T-helper 1 cell treated with Interleukin-12 subunit alpha and Interleukin-12 subunit beta and Interleukin-4 antibody, amounts not matched to agents 30 ng/mL and 1 ng/mL, for 36 hours (primary cell): ENCODE results near the gene WNT1. TPM values are rescaled to one million over a fixed set of nuclear protein-coding genes. Genes with fewer than 3 reads are reported as not detected.

Experiments used
- intact Hi-C: fragments of 100-400 bp; cut with micrococcal nuclease; formaldehyde crosslinking; loops from one replicate; pipeline ENCODE4 v1.15.1; 2024
- total RNA-seq: library from RNA; stranded (reverse); gene quantifications from 2 replicates; pipeline ENCODE4 v1.2.3, GENCODE V29; 2022

WNT1 gene
- total RNA-seq, 1 donor from 2014 or later, result not detected

GRCh38 chr12:48997719-48998496 lies 19.8 kb downstream of the WNT1 start:
- intact Hi-C loops, result loop anchor here (5.0 kb wide), 1 partner anchor 94 kb away; the partner anchor contains the start of gene DHH

- intact Hi-C loops, result loop anchor here (5.0 kb wide), 1 partner anchor 94 kb away; the partner anchor contains the start of gene DHH
These were observed 20.6 kb downstream of the WNT1 start for GRCh38 chr12:48998497-48999353.

- intact Hi-C loops, result loop anchor here (5.0 kb wide), 1 partner anchor 93 kb away; the partner anchor contains the start of gene DHH
These were observed 21.4 kb downstream of the WNT1 start, which contains the start of gene DDN for GRCh38 chr12:48999371-49000131. DDN (minus strand) TSS chr12:48999375; CDS start chr12:48999287, 88 bp downstream.

DNA sequence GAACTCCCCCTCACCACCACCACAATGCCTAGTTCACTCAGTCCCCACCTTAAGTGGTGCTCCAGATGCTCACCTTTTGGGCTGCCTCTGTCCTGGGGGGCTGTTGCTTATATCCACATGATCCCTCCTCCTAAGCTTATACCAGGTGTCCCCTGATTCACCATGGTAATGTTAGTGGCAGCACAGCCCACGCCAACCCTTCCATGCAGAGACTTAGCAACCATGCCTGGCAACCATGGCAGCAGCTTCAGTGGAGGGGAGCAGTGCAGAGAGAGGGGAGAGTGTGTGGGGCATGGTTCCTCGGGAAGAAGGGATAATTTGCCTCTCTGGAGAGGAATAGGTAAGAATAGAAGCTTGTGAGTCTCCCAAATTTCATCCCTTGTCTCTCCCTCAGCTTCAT lies 22.2 kb downstream of the WNT1 start:
- intact Hi-C loops, result no loop called here

- intact Hi-C loops, result no loop called here
These were observed 30.8 kb downstream of the WNT1 start for GRCh38 chr12:49008943-49009342.

DNA sequence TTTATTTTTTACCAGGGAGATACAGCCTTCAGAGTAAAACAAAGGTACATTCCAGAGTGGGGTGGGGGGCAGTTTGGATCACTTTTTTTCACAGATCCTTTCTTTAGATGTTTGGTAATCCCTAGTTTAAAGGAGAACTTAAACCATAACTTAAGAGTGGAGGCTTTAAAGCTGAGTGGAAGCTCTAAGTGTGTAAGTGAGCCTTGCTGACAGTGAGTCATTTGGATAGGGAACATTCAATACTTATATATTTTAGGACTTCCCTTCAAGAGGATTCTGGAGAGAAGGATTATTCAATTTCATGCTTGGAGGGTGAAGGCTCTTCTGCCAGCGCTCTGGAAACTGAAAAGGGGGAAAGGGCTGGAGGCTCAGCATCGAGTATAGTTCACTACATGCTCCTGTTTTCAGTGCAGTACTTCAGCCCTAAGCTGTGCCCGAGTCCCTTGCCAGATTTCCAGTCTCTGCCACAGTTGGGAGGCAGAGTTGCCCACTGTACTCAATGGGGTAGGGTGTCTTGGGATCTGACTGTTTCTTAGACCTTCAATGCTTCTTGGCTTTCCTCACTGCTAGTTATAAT lies 32.1 kb downstream of the WNT1 start:
- intact Hi-C loops, result no loop called here

DNA sequence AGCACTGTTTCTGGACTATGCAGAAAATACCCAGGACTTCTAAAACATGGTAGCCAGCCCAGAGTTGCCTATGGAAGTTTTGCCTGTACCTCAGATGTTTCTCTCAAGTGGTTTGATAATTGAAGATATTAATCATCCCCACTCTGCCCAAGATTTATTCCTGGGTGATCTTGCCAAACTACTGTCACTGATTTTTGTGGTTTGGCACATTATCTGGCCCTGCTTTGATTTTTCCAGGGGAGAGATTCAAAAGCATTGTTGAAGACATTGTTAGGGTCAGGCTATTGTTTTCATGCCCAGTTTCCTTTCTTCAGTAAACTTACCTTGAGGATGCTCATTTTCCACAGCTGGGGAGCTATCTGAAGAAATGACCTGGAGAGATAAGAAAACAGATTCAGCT lies 34.6 kb downstream of the WNT1 start:
- intact Hi-C loops, result no loop called here

DNA sequence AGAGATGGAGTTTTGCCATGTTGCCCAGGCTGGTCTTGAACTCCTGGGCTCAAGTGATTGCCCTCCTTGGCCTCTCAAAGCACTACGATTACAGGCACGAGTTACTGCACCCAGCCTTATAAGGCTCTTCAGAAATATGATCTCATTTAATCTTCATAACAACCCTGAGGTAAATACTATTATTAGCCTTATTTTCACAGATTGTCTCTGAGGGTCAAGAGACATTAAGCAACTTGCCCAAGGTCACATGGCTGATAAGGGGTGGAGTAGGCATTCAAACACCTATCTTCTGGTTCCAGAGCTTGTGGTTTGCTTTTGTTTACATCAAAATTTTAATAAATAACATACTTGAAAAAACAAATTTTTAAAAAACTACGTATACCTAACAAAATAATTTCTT lies 35.3 kb downstream of the WNT1 start:
- intact Hi-C loops, result no loop called here

GRCh38 chr12:49014547-49014946 lies 36.4 kb downstream of the WNT1 start:
- intact Hi-C loops, result no loop called here

DNA sequence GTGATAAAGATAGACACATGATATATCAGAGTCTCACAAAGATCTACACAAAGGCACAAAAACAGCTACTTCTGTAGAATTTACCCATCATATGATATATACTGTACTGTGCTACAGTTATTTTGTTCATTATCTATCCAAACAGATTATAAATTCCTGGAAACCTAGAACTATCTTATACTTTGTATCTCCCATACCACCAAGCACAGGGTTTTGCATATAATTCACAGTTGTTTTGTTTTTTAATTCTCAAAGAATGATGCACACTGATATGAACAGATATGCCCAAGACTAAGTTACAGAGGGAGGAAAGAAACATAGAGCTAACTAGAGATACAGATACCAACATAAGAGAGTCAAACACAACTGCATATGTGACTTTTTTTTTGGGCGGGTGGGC lies 37.1 kb downstream of the WNT1 start:
- intact Hi-C loops, result loop anchor here (5.0 kb wide), 2 partner anchors 552 to 727 kb away; partner anchors contain the start of genes MCRS1 and TMBIM6

DNA sequence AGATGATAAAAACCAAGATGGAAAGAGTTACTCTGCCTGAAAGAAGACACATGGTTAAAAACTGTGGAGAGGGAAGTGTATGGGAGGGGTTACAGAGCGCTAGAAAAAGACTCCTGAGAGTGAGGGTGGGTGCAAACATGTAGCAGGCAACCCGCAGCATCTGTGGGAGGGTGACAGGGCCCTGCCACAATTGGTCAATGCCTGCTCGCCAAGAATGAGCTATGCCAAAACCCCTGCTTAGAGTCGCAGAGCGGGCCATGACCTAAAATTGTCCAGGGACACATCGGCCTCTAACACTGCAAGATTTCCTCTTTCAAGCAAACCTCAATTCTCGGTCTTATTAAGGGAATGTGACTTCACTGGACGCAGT lies 39.8 kb downstream of the WNT1 start:
- intact Hi-C loops, result loop anchor here (1.0 to 5.0 kb wide), 13 partner anchors 22 to 724 kb away; partner anchors contain the start of genes ARF3, CCNT1, KMT2D and LMBR1L

DNA sequence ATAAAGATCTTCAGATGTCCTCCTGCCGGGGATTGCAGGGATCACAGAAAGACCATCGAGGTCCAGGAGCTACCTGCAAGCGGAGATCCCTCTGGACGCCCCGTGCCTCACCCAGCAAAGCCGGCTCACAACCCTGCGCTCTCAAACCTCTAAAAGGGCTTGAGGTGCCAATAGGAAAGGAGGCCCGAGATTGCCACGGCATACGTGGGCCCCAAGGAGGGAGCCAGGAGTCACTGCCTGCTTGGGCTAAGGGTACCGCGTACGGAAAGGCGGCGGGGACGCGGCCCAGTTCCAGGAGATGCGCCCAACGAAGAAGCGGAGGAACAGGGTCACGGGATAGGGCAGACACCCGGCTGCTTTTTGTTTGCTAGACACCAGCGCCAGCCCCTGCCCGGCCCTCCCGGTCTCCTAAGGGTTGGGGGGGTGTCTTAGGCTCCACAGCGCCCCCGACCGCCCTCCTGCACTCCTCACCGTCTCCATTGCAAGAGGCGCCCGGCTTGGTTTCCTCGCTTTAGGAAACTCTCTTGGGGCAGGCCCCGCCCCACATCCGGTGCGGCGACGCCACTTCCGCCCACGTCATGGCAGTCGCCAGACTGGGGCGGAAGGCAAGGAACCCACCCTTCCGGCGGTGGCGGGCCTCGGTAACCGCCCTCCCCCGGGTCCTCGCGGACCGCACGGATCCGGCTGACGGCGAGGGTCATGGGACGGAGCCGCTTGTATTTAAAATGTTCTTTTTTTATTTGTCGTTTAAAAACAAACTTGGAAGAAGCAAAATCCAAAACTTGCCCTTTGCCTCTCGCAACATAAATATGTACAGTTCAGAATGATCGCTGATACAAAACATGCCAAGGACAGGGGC lies 40.4 kb downstream of the WNT1 start, which contains the start of gene PRKAG1:
TSS of gene PRKAG1 (minus strand) at position 516 of the 859 bp plus-strand sequence. CDS start at position 480, 36 bp downstream.
- intact Hi-C loops, result loop anchor here (1.0 to 5.0 kb wide), 14 partner anchors 22 to 724 kb away; partner anchors contain the start of genes ARF3, CCNT1, KMT2D and LMBR1L

DNA sequence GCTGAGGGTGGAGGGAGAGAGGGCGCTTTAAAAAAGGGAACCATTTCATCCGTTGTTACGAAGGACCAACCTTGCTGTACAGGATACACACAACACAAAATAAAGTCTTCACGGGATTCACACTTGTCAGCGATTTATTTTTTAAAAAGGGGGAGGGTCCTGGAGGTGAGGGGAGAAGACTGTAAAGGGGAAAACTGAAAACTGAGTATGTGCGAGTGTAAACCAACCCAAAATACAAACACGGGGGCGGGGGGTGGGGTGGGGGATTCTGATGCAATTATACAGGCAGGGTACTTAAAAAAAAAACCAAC lies 41.0 kb downstream of the WNT1 start:
- intact Hi-C loops, result loop anchor here (1.0 to 5.0 kb wide), 4 partner anchors 246 to 723 kb away; partner anchors contain the start of genes CCNT1, MCRS1, TMBIM6 and TUBA1C

DNA sequence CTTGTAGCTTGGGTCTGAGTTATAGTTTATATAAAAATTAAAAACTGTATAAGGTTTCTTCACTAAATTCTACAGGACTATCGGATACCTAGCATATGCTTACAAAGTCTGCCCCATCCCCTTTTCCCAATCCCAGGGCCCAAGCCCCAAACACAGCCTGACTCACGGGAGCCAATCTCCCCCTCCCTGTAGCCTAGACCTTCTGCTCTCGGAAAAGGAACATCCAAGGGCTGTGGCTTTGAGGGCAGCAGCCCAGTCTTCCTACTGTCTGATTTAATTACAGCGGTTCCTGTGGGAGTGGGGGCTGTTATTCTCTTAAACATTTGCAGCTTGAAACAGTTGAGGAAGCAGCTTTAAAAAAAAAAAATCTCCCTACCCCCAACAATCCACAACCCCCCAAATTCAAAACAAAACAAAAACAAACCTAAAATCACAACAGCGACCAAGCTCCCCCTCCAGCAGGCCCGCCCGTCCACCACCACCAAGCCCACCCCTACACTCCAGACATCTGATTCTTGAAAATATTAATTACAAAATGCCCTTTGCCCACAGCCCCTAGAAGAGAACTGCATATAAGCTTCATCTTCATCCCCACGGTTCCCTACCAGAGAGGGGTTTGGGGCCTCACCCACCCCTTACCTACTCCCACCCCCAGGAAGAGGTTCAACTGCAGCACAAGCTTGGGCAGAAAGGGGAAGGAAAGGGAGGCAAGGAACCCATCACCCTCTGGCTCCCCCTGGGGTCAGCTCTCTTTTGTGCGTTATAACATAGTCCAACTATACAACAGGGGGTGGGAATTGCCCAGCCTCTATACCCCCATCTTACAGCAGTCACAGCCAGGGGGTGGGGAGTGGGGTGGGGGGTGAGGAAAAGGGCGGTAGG lies 41.6 kb downstream of the WNT1 start:
- intact Hi-C loops, result loop anchor here (1.0 to 5.0 kb wide), 4 partner anchors 246 to 723 kb away; partner anchors contain the start of genes CCNT1, MCRS1, TMBIM6 and TUBA1C

DNA sequence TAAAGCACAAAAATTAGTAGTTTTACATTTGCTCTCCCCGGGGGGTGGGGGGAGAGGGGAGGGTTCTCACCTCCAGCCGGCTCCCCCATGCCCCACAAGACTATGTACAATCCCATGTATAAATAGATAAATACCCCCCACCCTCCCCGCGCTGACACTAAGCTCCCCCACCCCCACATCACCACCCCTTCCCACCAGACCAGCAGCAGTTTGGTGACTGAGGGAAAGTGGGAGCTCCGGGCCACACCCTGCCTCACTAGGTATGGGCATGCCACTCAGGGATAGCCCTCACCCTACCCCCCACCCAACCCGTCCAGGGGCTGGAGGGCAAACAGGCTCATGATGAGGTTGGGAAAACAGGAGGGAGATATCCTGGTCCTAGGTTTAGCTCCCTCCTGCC lies 42.3 kb downstream of the WNT1 start:
- intact Hi-C loops, result no loop called here

DNA sequence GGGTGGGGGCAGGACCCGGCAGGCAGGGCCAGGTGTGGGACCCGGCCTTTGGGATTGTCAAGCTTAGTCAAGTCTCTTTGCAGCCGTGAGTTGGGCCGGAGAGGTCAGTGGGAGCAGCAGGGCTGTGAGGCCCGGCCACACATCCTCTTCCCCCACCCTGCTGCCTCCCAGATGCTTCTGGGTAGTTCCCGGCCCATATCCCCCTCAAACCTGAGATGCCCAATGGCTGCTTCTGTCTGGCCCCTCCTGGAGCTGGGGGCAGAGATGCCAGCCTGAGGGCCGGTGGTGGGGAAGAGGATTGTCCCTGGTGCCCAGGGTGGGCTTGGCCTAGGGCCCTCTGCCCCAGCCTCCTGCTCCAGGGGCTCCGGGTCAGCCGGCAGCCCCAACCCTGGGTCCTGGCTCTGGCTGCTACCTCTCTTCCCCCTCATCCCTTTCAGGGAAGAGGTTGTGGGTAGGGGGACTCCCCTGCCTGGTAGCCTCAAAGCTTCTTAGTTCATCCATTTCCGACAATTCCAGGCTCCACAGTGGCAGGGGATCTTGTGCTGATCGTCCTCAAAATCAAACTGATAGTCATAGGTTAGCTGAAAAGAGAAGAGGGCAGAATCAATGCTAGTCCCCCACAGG lies 43.3 kb downstream of the WNT1 start:
- intact Hi-C loops, result no loop called here

GRCh38 chr12:49022558-49023178 lies 44.5 kb downstream of the WNT1 start:
- intact Hi-C loops, result no loop called here

GRCh38 chr12:49023812-49024211 lies 45.7 kb downstream of the WNT1 start:
- intact Hi-C loops, result no loop called here
